ENCODE measurements around the gene TUT7. TPM values are rescaled to one million over a fixed set of nuclear protein-coding genes. Genes with fewer than 3 reads are reported as not detected.

Gene TUT7
- total and polyA plus RNA-seq, 2 experiments from 2014 or later = 21.4 to 23.8 TPM

- H3K4me1 ChIP-seq (ENCODE audit: insufficient read depth) = no peaks in the 10 kb centered on the region
- H3K4me2 ChIP-seq = no peak overlapping the region
- H3K36me3 ChIP-seq (ENCODE audit: insufficient read depth) = peaks cover 27% of the 10 kb centered on the region
- H3K4me1 Mint-ChIP-seq = no peaks in the 10 kb centered on the region
- H3K36me3 Mint-ChIP-seq (ENCODE audit: low read depth) = peaks cover 67% of the 10 kb centered on the region
- no peak overlapping the region for H3K27ac ChIP-seq (ENCODE audit: low read depth)
- no peaks in the 10 kb centered on the region for H3K9me2 ChIP-seq (ENCODE audit: insufficient read depth)
- H3K27ac Mint-ChIP-seq = no peak overlapping the region
- no peak overlapping the region for H2AFZ ChIP-seq
- no peaks in the 10 kb centered on the region for H3K79me2 ChIP-seq (replicated peaks; ENCODE audit: insufficient read depth)
- H3F3A ChIP-seq (replicated peaks; ENCODE audit: low read depth) = no peaks in the 10 kb centered on the region
- no peak for DNase-seq (ENCODE audit: low spot score)
- no peaks in the 10 kb centered on the region for H3K27me3 Mint-ChIP-seq (ENCODE audit: insufficient read depth, low read depth, poor library complexity)
- H3K4me3 Mint-ChIP-seq = no peak overlapping the region
- ATAC-seq = no peak
- no peaks in the 10 kb centered on the region for H3K27me3 ChIP-seq (ENCODE audit: insufficient read depth)
- no peak overlapping the region for H3K4me3 ChIP-seq
- no peaks in the 10 kb centered on the region for H4K20me1 ChIP-seq (replicated peaks; ENCODE audit: insufficient read depth)
- no peak for TF ChIP-seq STAT1 (IDR thresholded peaks at IDR 0.05; ENCODE audit: unreplicated experiment)
- no peak for TF ChIP-seq REST (IDR thresholded peaks at IDR 0.05; ENCODE audit: unreplicated experiment)
- no peak for TF ChIP-seq POLR2AphosphoS5 (IDR thresholded peaks at IDR 0.05; ENCODE audit: low read depth)
- TF ChIP-seq EZH2phosphoT487 (IDR thresholded peaks at IDR 0.05; ENCODE audit: unreplicated experiment) = no peak
- no peak for TF ChIP-seq ETS1 (IDR thresholded peaks at IDR 0.05)
- no peak for TF ChIP-seq ZNF331 (CRISPR knock-in tag; IDR thresholded peaks at IDR 0.05; ENCODE audit: low read depth)
- no peak for TF ChIP-seq CTCF (conservative IDR thresholded peaks at IDR 0.05; ENCODE audit: low read depth in 2 of 2)
- no peak for TF ChIP-seq ZNF114 (CRISPR knock-in tag; IDR thresholded peaks at IDR 0.05)
- TF ChIP-seq CREB1 (CRISPR knock-in tag; IDR thresholded peaks at IDR 0.05; ENCODE audit: low read depth) = no peak
- TF ChIP-seq NANOG (IDR thresholded peaks at IDR 0.05; ENCODE audit: borderline replicate concordance) = no peak
- no peak for TF ChIP-seq JUNB (IDR thresholded peaks at IDR 0.05; ENCODE audit: unreplicated experiment)
- TF ChIP-seq ZNF462 (CRISPR knock-in tag; IDR thresholded peaks at IDR 0.05) = no peak
- no peak for TF ChIP-seq EZH2 (IDR thresholded peaks at IDR 0.05; ENCODE audit: low read depth, unreplicated experiment)
- H3K9me3 Mint-ChIP-seq = peaks cover 12% of the 10 kb centered on the region
Observed at GRCh38 chr9:86315078-86315477, 39.1 kb downstream of the TUT7 start.

All from GM23338 (cell line).